RWPE1 (cell line): ENCODE data around the gene RBM4.

Source experiments
- CTCF ChIA-PET: fragments of 350-600 bp; sonication (Branson Sonifier 250); formaldehyde crosslinking; extraction: SDS; loops from one replicate; lab custom pipeline; 2021; lab: Yijun Ruan, JAX
- POLR2A ChIA-PET: fragments of 400-600 bp; formaldehyde crosslinking; extraction: SDS; loops from one replicate; lab custom pipeline; 2020; ENCODE audit warnings: antibody characterized with exemption; ENCODE audit not compliant: low non-redundant PET; lab: Yijun Ruan, JAX
- DNase-seq: peaks from one replicate; pipeline ENCODE4 v3.0.0; 2012; ENCODE audit warnings: low spot score
- H3K27ac ChIP-seq: fragments of 450-650 bp; 2 replicates; pipeline ENCODE4 v1.5.1; 2017
- TF ChIP-seq, protein P1 (sequence below): fragments of 450-650 bp; conservative IDR thresholded peaks from 2 replicates; pipeline ENCODE4 v1.5.1; 2017; ENCODE audit warnings: low read depth, mild to moderate bottlenecking

The RBM4 gene

DNA sequence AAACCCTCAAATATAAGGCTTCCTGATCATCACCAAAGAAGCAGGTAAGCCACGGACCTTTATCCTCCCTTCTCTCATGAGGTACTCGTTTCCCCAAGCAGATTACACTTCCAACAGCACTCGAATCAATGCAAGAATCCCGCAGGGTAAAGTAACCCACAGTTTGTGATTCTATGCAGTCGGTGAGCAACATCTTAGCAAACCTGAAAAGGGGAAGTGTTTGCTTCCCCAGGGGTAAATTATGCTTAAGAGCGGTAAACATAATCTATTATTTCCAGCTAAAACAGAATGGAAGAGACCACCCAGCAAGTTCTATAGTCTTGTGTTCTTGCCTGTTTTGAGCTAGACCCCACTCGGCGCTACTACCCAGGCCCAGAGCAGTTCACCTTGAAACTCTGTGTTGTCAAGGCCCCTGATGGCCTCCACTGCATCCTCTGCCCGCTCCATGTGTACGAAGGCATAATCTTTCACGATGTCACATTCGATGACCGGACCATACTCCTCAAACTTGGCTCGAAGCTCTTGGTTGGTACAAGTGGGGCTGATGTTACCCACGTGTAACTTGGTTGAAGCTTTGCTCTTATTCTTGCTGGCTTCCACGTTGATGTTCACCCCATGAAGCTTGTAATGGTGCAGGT is 37.9 kb downstream of the RBM4 start:
- CTCF ChIA-PET: interaction anchor here (0.6 to 2.6 kb wide), 3 partner anchors 19 to 1106 kb away, joined by 3 to 5 read pairs (median 3); partner anchors contain the start of gene ZNRD2
- H3K27ac ChIP-seq: peak overlapping the region; percentile 94
- DNase-seq: no peak
- POLR2A ChIA-PET: interaction anchor here (0.5 to 1.9 kb wide), 3 partner anchors 10 to 59 kb away, joined by 3 to 9 read pairs (median 5); no protein-coding TSS in a partner anchor
- TF ChIP-seq, protein P1, sequence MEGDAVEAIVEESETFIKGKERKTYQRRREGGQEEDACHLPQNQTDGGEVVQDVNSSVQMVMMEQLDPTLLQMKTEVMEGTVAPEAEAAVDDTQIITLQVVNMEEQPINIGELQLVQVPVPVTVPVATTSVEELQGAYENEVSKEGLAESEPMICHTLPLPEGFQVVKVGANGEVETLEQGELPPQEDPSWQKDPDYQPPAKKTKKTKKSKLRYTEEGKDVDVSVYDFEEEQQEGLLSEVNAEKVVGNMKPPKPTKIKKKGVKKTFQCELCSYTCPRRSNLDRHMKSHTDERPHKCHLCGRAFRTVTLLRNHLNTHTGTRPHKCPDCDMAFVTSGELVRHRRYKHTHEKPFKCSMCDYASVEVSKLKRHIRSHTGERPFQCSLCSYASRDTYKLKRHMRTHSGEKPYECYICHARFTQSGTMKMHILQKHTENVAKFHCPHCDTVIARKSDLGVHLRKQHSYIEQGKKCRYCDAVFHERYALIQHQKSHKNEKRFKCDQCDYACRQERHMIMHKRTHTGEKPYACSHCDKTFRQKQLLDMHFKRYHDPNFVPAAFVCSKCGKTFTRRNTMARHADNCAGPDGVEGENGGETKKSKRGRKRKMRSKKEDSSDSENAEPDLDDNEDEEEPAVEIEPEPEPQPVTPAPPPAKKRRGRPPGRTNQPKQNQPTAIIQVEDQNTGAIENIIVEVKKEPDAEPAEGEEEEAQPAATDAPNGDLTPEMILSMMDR: no peak

DNA sequence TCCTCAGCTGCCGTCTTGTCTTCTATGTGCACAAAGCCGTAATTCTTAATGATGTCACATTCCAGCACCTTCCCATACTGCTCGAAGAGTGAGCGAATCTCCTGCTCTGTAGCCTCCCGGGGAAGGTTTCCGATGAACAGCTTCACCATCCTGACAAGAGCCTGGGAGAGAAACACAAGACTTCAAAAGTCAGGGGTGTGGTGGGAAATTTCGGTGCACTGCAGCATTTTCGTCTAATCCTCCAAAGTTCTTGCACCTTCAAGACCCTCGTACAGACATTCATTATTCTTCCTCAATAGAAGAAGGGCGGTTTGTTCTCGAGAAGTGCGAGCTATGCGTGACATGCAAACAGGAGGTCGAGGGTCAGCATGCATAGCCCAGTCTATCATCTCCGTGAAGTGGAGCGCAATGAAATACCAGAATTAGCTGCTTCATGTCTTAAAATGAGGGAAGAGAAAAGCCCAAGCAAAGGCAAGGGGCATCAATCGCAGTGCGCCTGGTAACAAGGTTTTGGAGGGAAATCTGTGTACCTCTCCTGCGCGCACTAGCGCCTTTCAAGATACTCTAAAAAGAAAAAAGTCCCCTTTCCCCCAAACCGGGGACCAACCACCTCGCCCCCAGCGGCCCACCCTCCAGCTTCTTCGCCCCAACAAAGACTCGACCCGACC is 38.6 kb downstream of the RBM4 start:
- DNase-seq: no peak
- H3K27ac ChIP-seq: peak overlapping the region; percentile 94
- TF ChIP-seq, protein P1: no peak
- ChIA-PET CTCF (interaction anchor here (0.6 to 2.6 kb wide), 5 partner anchors 19 to 1107 kb away, joined by 3 to 6 read pairs (median 4); partner anchors contain the start of gene ZNRD2), POLR2A (interaction anchor here (0.5 to 1.9 kb wide), 5 partner anchors 9 to 371 kb away, joined by 3 to 9 read pairs (median 4); partner anchors contain the start of gene DPP3)

DNA sequence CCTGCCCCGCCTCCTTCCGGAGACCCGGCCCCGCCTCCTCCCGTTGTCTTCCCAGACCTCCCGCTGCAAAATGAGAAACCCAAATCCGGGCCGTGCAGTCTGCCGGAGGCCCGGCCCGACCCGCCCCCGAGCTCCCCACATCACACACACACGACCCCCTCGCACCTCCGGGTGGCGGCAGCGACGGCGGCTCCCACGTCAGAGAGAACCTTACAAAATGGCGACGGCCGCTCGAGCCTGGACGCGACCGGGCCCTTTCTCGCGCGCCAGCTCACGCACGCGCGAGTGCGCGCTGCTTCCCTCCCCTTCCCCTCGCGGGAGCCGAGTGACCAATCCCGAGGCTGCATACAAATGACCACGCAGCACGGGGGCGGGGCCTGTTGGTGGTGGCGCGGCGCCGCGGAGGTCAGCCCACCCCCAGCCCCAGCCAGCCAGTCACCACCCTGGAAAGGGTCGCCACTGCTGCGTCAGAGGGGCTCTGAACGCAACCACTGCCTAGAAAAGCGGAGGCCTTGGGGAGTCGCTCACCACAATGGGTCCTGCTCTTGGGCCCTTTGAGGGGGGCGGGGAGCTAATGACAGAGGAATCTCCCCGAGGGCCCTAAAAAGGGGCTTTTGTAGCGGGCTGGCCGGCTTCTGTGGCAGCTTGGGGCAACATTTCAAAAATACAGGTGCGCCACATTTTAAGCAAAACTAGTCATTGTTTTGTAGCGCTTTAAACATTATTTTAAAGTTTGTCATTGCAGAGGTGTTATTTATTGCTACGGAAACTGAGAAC is 39.3 kb downstream of the RBM4 start, which contains the start of gene RBM4B:
Gene RBM4B (minus strand): TSS at position 289 of the 777 bp plus-strand sequence. CDS start 808 bp downstream, outside the sequence.
- POLR2A ChIA-PET: interaction anchor here (0.5 to 1.9 kb wide), 7 partner anchors 8 to 372 kb away, joined by 3 to 13 read pairs (median 4); partner anchors contain the start of gene DPP3

DNA sequence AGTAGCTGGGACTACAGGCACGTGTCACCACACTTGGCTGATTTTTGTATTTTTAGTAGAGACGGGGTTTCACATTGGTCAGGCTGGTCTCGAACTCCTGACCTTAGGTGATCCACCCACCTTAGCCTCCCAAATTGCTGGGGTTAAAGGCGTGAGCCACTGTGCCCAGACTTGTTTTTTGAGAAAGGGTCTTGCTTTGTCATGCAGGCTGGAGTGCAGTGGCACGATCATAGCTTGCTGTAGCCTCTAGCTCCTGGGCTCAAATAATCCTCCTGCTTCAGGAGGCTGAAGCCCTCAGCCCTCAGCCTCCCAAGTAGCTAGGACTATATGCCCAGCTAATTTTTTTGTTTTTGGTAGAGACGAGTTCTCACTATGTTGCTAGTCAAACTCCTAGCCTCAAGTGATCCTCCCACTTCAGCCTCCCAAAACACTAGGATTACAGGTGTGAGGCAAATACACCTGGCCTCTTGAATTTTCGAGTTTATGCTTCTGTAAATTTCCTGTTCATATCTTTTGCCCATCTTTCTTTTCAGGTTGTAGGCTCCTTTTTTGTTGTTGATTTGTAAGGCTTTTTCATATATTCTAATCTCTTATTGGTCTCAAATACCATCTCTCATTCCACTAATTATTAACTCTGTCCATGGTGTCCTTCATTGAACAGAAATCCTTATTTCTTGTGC is 42.6 kb downstream of the RBM4 start:
- ChIA-PET CTCF (no interaction called here), POLR2A (no interaction called here)
- TF ChIP-seq, protein P1: no peak
- H3K27ac ChIP-seq: no peak overlapping the region
- DNase-seq: no peak

More for the DNA sequence above, 39.3 kb downstream of the RBM4 start, which contains the start of gene RBM4B:
- CTCF ChIA-PET: interaction anchor here (0.5 to 2.6 kb wide), 17 partner anchors 15 to 314 kb away, joined by 3 to 13 read pairs (median 4); partner anchors contain the start of genes CCDC87, CCS and SPTBN2
- TF ChIP-seq, protein P1: no peak
- peak; percentile 95 for DNase-seq
- peak within 1 kb of the TSS; percentile 94 for H3K27ac ChIP-seq

DNA sequence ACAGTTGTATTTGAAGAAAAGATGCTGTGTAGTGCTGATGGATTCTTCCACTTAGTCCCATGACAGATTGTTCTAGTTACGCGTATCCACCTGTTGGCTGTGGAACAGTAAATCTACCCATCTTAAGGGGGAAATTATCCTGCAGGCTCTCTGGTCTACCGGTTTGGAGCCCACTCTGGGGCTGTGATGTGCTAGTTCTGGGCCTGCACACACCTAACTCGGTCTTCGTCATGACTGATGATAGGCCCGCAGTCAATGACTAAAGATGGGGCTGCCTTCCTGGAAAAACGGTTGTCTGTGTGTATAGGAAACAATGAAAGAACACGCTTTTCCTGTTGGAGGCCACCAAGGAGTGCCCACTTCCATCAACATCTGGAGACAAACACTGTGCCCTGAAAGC is 45.4 kb downstream of the RBM4 start:
- no peak for DNase-seq
- CTCF ChIA-PET: no interaction called here
- H3K27ac ChIP-seq: no peak overlapping the region
- TF ChIP-seq, protein P1: no peak
- POLR2A ChIA-PET: no interaction called here
